GM08714 (cell line): ENCODE data around the gene TIAL1.
"Not testable (repeated sequence)": the region's sequence is repeated elsewhere in the genome, so short reads cannot be mapped to it uniquely, and the experiment has no call there.

ENCODE experiments used
- H3K4me3 ChIP-seq: fragments of 200-500 bp; sonication (Bioruptor generic); 2 replicates; pipeline ENCODE4 v1.5.1; 2014; ENCODE audit warnings: mild to moderate bottlenecking, low read length, inconsistent platforms
- ZNF274 ChIP-seq: IDR thresholded peaks from 2 replicates; pipeline ENCODE4 v1.6.1; 2012; ENCODE audit warnings: mild to moderate bottlenecking, low read depth, low read length

TIAL1 gene

DNA sequence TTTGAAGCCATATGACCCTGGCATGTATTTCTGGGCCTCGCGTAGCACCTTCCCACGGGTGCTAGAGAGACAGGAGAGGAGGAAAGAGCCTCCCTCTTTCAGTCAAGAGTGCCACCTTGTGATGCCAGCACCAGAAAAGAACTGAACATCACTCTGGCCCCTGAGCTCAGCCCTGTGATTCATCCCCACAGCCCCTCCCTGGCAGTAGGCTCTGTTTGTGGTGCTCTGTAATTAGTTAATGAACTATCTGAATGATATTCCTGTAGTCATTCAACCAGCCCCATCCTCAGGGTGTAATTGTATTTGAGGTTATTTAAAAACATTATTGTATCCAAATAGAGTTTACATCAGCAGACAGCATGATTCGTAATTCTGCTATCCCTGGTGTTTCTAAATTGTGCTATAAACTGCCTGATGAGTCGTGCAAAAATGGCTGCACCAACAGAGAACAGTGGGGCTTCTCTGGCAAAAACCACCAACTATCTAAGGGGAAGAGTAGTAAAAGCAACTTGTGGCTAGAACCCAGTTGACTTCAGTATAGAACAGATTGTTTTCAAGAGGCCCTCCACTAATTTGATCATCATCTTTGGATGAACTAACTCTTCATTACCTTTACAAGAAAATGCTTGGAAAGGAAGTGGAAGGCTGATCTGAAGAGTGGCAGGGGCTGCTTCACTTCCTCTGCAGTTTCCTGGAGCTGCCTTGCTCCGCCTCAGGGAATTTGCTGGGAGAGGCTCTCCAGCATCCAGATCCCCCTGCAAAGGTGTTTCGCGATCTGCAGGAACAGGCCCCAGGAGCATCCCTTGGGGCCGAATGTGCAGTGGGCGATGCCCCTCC lies 23.7 kb upstream of the TIAL1 start:
- no peak overlapping the region for H3K4me3 ChIP-seq
- TF ChIP-seq ZNF274: no peak

DNA sequence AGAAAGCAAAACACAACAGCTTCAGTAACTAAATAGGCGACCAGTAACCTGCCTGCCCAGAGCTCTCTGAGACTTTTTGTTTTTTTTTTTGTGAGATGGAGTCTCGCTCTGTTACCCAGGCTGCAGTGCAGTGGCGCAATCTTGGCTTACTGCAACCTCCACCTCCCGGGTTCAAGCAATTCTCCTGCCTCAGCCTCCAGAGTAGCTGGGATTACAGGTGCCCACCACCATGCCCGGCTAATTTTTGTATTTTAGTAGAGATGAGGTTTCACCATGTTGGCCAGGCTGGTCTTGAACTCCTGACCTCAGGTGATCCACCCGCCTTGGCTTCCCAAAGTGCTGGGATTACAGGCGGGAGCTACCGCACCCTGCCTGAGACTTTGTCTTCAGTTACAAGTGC lies 23.0 kb upstream of the TIAL1 start:
- not testable (repeated sequence) for H3K4me3 ChIP-seq

DNA sequence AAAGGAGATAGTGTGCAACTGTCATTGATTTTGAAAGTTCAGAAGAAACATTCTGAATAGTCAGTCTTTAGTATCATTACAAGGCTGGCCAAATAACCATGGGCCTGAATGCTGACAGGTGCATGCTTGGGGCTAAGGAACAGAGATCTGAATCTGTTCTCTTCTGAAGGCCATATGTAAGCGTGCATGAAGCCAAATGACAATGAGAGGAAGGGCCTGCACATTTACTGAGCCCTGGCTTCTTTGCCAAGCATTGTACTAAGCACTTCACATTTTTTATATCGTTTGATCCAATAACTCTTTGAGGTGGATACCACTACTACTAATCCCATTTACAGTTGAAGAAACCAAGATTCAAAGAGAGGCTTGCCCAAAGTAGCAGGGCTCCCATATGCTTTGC lies 22.5 kb upstream of the TIAL1 start:
- H3K4me3 ChIP-seq: no peak overlapping the region
- TF ChIP-seq ZNF274: no peak

DNA sequence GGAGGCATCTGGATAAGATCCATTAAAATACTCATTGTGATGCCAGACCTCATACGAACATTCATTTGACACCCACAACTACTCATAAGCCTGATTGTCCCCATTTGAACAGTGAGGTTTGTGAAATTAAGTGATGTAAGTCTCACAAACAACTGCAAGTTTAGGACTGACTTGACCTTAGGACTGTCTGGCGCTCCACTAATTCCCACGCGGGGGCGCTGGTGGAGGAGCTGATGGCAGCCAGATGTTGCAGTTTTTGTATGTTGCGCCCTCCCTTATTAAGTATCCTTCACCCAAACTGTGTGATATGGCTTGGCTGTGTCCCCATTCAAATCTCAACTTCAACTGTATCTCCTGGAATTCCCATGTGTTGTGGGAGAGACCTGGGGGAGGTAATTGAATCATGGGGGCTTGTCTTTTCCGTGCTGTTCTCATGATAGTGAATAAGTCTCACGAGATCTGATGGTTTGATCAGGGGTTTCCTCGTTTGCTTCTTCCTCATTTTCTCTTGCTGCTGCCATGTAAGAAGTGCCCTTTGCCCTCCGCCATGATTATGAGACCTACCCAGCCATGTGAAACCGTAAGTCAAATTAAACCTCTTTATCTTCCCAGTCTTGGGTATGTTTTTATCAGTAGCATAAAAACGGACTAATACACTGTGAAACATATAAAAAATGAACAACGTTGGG lies 20.3 kb upstream of the TIAL1 start:
- TF ChIP-seq ZNF274: no peak
- no peak overlapping the region for H3K4me3 ChIP-seq

DNA sequence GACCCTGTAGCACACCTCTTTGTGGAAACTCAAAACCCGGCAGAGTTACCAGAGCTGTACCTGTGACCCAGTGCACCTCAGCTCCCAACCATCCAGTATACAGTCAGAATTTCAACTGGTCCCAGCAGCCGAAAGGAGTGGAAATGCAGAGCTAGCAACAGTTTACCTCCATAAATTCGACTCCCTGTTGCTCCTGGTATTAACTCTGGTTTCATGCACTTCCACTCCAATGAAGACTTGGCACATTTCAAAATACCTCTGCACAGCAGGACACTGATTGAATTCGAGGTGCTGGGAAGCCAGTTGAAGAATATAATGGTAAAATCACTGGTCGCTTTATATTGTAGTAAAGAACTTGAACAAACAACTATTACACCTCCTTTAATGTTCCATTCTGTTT lies 17.9 kb upstream of the TIAL1 start:
- no peak for TF ChIP-seq ZNF274
- no peak overlapping the region for H3K4me3 ChIP-seq

DNA sequence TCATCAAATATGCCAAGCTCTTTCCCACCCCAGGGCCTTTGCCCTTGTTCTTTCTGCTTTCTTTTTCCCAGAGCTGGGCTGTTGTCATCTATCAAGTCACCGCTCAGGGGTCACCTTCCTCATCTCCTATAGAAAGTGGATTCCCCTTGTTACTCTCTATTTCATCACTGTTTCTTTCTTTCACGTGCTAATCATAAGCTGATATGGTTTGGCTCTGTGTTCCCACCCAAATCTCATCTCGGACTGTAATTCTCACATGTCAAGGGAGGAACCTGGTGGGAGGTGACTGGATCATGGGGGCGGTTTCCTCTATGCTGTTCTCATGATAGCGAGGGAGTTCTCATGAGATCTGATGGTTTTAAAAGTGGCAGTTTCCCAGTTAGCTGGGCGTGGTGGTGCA lies 17.0 kb upstream of the TIAL1 start:
- H3K4me3 ChIP-seq: no peak overlapping the region
- TF ChIP-seq ZNF274: no peak

DNA sequence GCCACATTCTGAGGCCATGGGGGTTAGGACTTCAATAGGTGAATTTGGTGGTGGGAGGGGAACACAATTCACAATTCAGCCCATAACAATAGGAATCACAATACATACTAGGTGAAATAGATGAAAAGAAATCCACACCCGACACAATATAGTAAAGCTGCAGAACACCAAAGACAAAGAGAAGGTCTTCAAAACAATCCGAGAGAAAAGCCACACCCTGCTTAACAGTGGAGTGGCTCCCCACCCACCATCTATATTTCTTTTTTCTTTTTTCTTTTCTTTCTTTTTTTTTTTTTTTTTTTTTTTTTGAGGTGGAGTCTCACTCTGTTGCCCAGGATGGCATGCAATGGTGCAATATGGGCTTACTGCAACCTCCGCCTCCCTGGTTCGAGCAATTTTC lies 14.7 kb upstream of the TIAL1 start:
- no peak overlapping the region for H3K4me3 ChIP-seq
- TF ChIP-seq ZNF274: no peak

DNA sequence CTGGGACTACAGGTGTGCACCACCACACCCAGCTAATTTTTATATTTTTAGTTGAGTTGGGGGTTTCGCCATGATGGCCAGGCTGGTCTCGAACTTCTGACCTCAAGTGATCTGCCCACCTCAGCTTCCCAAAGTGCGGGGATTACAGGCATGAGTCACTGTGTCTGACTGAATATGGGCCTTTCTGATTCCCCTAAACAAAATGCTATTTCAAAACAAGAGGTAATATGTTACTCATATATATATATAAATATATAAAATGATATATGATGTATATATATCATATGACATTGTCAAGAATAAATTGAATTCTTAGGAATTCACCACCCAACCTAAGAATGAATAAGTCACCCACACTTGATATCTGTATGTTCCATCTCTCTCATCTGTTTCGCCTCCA lies 12.8 kb upstream of the TIAL1 start:
- TF ChIP-seq ZNF274: no peak
- H3K4me3 ChIP-seq: no peak overlapping the region

DNA sequence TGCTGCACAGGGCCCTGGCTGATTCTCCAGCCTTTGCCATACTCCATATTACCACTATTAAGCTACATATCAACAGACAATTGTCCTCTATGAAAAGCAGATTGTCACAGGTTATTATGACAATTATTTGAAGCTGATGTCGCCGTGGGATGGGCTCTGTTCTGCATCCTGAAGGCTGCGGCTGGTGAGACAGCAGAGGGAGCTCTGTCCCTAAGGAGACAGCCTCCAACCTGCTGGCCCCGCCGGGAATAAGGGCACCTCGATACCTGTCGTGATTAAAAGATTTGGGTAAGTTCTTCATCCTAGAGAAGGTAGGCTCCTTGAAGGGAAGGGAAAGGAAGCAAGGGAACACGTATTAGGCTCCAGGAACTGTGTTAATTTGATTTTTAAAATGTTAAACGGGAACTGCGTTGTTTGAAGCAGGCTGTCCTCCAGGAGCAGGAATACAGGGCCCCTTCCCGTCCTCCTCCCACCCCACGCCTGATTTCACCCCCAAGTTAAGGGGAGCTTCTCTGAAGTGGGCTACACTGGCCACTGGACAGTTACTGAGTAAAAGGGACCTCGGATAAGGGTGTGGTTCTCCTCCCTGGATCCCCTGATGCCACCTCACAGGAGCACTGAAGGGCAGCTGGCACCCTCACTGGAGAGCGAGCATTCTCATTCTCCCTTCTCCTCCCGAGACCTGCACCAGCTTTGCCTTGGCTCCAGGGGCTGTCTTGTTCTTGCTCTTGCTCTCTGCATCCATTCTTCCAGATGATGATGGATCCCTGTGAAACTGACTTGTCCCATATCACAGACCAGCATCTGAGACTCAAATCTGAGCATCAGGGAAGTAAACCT lies 11.8 kb upstream of the TIAL1 start:
- TF ChIP-seq ZNF274: no peak
- no peak overlapping the region for H3K4me3 ChIP-seq

DNA sequence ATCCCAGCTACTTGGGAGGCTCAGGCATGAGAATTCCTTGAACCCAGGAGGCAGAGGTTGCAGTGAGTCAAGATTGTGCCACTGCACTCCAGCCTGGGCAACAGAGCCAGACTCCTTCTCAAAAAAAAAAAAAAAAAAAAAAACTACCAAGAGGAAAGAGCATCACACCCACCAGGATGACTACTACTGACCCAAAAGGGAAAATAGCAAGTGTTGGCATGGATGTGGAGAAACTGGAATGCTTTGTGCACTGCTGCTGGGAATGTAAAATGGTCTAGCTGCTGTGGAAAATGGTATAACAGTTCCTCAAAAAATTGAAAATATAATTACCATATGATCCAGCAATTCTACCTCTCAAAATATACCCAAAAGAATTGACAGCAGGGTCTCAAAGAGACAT lies 7.7 kb upstream of the TIAL1 start:
- no peak overlapping the region for H3K4me3 ChIP-seq
- no peak for TF ChIP-seq ZNF274

DNA sequence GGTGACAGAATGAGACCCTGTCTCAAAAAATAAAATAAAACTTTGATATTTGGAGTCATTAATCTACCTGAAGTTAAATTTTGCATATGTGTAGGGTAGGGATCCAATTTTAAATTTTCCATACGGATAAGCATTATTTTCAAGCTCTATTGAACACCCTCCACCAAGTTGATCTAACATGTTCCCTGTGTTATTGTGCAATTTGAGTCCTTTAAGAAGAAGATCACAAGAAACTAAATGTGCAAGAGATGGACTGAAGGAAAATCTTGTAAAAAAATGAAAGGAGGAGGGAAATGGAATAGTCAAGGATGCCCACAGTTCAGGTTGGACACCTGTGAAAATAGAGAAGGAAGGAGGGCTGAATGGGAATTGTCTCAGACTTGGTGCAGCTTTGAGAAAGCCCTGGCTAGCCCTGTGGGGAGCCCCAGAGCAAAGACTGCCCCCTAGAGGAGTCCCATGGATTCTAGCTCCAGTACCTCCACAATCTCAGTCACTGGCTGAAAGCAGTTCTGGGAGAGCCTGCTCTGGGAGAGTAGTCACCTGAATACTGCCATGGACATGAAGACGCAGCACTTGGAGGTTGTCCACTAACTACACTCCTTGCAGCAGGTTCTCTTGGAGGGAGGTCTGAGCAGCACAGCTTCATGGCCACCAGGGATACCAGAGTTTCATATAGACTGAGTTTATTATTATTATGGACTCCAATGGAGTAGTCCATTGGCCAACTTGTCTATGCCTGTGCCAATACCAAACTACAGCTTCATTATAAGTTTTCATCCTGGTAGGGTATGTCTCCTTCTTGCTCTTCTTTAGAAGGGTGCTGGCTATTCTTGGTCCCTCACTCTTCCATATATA lies 5.7 kb upstream of the TIAL1 start:
- no peak for TF ChIP-seq ZNF274
- H3K4me3 ChIP-seq: no peak overlapping the region

DNA sequence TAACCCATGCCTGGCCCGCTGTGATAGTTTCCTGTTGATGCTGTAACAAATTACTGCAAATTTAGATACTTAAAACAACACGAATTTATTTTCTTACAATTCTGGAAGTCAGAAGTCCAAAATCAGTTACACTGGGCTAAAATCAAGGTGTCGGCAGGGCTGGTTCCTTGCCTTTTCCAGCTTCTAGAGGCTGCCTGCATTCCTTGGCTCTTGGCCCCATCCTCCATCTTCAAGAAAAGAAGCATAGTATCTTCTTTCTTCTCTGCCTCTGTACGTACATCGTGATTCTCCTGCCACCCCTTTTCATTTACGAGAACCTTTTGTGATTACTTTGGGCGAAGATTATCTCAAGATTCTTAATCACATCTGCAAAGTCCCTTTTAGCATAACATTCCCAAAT lies 1.6 kb upstream of the TIAL1 start:
- H3K4me3 ChIP-seq: no peak overlapping the region
- no peak for TF ChIP-seq ZNF274

DNA sequence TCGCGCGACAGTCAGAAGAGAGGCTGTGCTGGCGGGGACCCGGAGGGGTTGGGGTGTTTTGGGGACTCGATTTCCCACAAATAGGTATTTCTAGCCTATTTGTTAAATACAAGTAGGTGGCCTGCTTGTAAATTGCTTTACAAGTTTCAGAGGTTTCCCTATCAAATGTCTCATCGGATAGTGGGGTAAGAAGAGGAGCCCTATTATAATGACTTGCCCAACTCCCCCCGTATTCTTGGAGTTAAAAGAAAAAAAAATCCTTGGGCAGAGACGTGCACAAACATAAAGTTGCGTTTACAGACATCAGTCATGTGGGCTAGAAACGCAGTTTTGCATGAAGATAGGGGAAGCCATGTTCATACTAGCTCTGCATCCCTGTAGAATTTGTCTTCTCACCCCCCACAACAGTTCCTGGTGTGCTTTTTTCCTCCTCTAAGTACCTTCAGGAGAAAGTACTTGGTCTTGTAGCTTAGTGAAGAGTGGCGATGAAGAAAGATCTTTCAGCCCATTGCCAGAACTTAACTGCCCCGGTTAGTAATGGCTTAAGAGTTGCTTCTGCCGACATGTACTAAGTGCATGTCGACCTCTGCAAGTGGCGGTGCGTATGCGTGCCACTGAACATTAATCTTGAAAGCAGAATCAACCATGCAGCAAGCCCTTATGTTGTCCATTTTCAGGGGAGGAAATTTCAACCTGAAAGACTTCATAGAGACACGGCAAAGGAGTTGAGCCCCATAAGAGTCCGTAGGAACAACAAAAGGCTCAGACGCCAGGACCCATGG lies 832 bp upstream of the TIAL1 start:
- no peak for TF ChIP-seq ZNF274
- H3K4me3 ChIP-seq: peak overlapping the region; percentile 48
